ENCODE measurements around the gene PAFAH2.

DNA sequence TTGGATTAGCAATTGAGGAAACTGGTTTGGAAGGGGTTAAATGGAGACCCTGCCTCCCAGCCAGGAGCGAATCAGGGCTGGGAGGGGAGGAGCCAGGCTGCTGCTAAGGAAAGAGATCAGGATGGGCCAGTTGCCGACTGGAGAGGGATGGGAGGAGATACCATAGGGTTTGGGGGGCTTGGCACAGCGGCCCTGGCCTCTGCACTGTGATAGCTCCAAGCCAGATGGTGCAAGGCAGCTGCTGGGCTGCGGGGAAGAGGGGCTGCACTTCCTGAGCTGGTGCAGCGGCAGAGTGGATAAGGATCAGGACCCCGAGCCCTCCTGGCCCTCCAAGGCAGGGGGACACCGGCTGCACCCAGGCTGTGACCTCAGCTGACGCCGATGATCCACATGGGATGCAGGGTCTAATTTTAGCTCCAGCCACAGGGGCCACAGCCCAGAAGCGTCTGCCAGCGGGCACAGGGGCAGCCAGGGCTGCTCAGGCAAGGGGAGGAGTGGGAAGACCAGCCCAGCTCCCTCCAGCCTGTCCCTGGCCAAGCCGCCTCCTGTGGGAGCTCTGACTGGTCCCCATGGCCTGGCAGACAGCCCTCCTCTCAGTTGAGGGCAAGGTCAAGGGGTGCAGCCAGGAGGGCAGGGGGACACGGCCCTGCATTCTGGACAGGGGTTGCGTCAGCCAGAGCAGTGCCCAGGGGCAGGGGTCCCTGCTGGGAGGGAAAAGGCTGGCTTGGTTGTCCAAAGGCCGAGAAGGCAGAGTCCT, 24.0 kb upstream of the PAFAH2 start, which contains the start of gene EXTL1:
- TF ChIP-seq, protein P1, sequence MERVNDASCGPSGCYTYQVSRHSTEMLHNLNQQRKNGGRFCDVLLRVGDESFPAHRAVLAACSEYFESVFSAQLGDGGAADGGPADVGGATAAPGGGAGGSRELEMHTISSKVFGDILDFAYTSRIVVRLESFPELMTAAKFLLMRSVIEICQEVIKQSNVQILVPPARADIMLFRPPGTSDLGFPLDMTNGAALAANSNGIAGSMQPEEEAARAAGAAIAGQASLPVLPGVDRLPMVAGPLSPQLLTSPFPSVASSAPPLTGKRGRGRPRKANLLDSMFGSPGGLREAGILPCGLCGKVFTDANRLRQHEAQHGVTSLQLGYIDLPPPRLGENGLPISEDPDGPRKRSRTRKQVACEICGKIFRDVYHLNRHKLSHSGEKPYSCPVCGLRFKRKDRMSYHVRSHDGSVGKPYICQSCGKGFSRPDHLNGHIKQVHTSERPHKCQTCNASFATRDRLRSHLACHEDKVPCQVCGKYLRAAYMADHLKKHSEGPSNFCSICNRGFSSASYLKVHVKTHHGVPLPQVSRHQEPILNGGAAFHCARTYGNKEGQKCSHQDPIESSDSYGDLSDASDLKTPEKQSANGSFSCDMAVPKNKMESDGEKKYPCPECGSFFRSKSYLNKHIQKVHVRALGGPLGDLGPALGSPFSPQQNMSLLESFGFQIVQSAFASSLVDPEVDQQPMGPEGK (CRISPR knock-in tag; IDR thresholded peaks at IDR 0.05; ENCODE audit: borderline replicate concordance) = no peak
- TF ChIP-seq ZFP3 (CRISPR knock-in tag; IDR thresholded peaks at IDR 0.05) = no peak
- TF ChIP-seq, protein P2, sequence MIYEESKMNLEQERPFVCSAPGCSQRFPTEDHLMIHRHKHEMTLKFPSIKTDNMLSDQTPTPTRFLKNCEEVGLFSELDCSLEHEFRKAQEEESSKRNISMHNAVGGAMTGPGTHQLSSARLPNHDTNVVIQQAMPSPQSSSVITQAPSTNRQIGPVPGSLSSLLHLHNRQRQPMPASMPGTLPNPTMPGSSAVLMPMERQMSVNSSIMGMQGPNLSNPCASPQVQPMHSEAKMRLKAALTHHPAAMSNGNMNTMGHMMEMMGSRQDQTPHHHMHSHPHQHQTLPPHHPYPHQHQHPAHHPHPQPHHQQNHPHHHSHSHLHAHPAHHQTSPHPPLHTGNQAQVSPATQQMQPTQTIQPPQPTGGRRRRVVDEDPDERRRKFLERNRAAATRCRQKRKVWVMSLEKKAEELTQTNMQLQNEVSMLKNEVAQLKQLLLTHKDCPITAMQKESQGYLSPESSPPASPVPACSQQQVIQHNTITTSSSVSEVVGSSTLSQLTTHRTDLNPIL (CRISPR knock-in tag; IDR thresholded peaks at IDR 0.05; ENCODE audit: low read depth) = no peak
- no peak for TF ChIP-seq ARNTL (CRISPR knock-in tag; IDR thresholded peaks at IDR 0.05; ENCODE audit: borderline replicate concordance, low read depth)
- no peak for TF ChIP-seq TCF4 (CRISPR knock-in tag; IDR thresholded peaks at IDR 0.05; ENCODE audit: borderline replicate concordance)
- TF ChIP-seq, protein P3, sequence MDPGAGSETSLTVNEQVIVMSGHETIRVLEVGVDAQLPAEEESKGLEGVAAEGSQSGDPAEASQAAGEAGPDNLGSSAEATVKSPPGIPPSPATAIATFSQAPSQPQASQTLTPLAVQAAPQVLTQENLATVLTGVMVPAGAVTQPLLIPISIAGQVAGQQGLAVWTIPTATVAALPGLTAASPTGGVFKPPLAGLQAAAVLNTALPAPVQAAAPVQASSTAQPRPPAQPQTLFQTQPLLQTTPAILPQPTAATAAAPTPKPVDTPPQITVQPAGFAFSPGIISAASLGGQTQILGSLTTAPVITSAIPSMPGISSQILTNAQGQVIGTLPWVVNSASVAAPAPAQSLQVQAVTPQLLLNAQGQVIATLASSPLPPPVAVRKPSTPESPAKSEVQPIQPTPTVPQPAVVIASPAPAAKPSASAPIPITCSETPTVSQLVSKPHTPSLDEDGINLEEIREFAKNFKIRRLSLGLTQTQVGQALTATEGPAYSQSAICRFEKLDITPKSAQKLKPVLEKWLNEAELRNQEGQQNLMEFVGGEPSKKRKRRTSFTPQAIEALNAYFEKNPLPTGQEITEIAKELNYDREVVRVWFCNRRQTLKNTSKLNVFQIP (CRISPR knock-in tag; IDR thresholded peaks at IDR 0.05; ENCODE audit: borderline replicate concordance, low read depth) = no peak
- TF ChIP-seq TOX (CRISPR knock-in tag; IDR thresholded peaks at IDR 0.05; ENCODE audit: borderline replicate concordance) = no peak
- no peak for TF ChIP-seq RARB (CRISPR knock-in tag; IDR thresholded peaks at IDR 0.05)
- TF ChIP-seq ESRRG (CRISPR knock-in tag; IDR thresholded peaks at IDR 0.05) = no peak
- no peak for TF ChIP-seq ISL1 (CRISPR knock-in tag; IDR thresholded peaks at IDR 0.05)
- no peak for TF ChIP-seq ZC3H10 (CRISPR knock-in tag; IDR thresholded peaks at IDR 0.05)
- TF ChIP-seq, protein P4, sequence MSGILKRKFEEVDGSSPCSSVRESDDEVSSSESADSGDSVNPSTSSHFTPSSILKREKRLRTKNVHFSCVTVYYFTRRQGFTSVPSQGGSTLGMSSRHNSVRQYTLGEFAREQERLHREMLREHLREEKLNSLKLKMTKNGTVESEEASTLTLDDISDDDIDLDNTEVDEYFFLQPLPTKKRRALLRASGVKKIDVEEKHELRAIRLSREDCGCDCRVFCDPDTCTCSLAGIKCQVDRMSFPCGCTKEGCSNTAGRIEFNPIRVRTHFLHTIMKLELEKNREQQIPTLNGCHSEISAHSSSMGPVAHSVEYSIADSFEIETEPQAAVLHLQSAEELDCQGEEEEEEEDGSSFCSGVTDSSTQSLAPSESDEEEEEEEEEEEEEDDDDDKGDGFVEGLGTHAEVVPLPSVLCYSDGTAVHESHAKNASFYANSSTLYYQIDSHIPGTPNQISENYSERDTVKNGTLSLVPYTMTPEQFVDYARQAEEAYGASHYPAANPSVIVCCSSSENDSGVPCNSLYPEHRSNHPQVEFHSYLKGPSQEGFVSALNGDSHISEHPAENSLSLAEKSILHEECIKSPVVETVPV (CRISPR knock-in tag; IDR thresholded peaks at IDR 0.05) = no peak
- TF ChIP-seq ZNF565 (CRISPR knock-in tag; conservative IDR thresholded peaks at IDR 0.05; ENCODE audit: low read depth) = no peak
